Endothelial cell of umbilical vein (primary cell): ENCODE measurements around the gene IFNL3. TPM values are rescaled to one million over a fixed set of nuclear protein-coding genes. Genes with fewer than 3 reads are reported as not detected.
"Not testable (repeated sequence)": the region's sequence is repeated elsewhere in the genome, so short reads cannot be mapped to it uniquely, and the experiment has no call there.

Source experiments
- BruUV-seq: library from RNA; stranded (reverse); fragments of 400-500 nt; replicated peaks from 2 replicates; lab custom pipeline; 2021; lab: Mats Ljungman, UMichigan
- CTCF ChIA-PET: fragments of 300-600, 350-600 bp; sonication (Branson Sonifier 250); formaldehyde crosslinking; loops from one replicate; lab custom pipeline; 2021; ENCODE audit warnings: antibody characterized with exemption, inconsistent platforms; lab: Charles Lee
- POLR2A ChIA-PET: fragments of 300-600, 350-600 bp; sonication (Branson Sonifier 250); formaldehyde crosslinking; loops from one replicate; lab custom pipeline; 2021; ENCODE audit warnings: antibody characterized with exemption, inconsistent platforms; lab: Charles Lee
- DNase-seq: peaks from one replicate; pipeline ENCODE4 v3.0.0-alpha.2; 2011; ENCODE audit warnings: low read depth, low spot score
- FAIRE-seq: peaks from 2 replicates; lab custom pipeline; 2011; peaks lifted over from hg19 to GRCh38; lab: Jason Lieb, UNC
- H2AFZ ChIP-seq: 2 replicates; pipeline ENCODE4 v1.6.0; 2012; ENCODE audit warnings: low read depth, low read length, control low read depth, inconsistent platforms
- H3K27ac ChIP-seq: 2 replicates; pipeline ENCODE4 v1.5.1; 2011; ENCODE audit warnings: low read depth, mild to moderate bottlenecking, control low read depth, low read length, moderate library complexity; ENCODE audit not compliant: insufficient read depth
- H3K27me3 ChIP-seq, 2 experiments: 2 replicates each; pipeline versions ENCODE4 v1.6.0 to v1.6.1; 2011; ENCODE audit warnings: low read length in 2 of 2, mixed read lengths in 1 of 2; ENCODE audit not compliant: control insufficient read depth in 2 of 2, insufficient read depth in 2 of 2
- H3K36me3 ChIP-seq, 2 experiments: 2 replicates in 1 of 2; 3 replicates in 1 of 2; pipeline ENCODE4 v1.5.1; 2011; ENCODE audit warnings: low read length in 2 of 2, mild to moderate bottlenecking in 1 of 2, moderate library complexity in 1 of 2; ENCODE audit not compliant: control insufficient read depth in 2 of 2, insufficient read depth in 2 of 2; ENCODE audit errors: extremely low read depth in 1 of 2
- H3K4me1 ChIP-seq: 3 replicates; pipeline ENCODE4 v1.5.1; 2011; ENCODE audit warnings: mild to moderate bottlenecking, low read length; ENCODE audit not compliant: control insufficient read depth, insufficient read depth; ENCODE audit errors: extremely low read depth
- H3K4me2 ChIP-seq: 2 replicates; pipeline ENCODE4 v1.6.1; 2011; ENCODE audit warnings: low read length, control low read depth, mixed read lengths; ENCODE audit not compliant: insufficient read depth
- H3K4me3 ChIP-seq, 3 experiments: fragments of 200-600 bp in 1 of 3; sonication (generic), shearing (Covaris generic) in 1 of 3; replicated peaks in 1 of 3; 2 replicates each; pipeline ENCODE4 v1.5.1; 2011 to 2016; ENCODE audit warnings: control low read depth in 3 of 3, low read length in 3 of 3, mild to moderate bottlenecking in 2 of 3, inconsistent platforms in 1 of 3, low read depth in 1 of 3, moderate library complexity in 1 of 3; ENCODE audit not compliant: insufficient read depth in 1 of 3
- H3K79me2 ChIP-seq: 2 replicates; pipeline ENCODE4 v1.6.0; 2012; ENCODE audit warnings: low read length, inconsistent platforms; ENCODE audit not compliant: control insufficient read depth, insufficient read depth
- H3K9ac ChIP-seq: replicated peaks from 2 replicates; pipeline ENCODE3; 2011; ENCODE audit warnings: low read length, control low read depth; ENCODE audit not compliant: insufficient read depth; ENCODE audit errors: extremely low read depth
- H3K9me1 ChIP-seq: replicated peaks from 3 replicates; pipeline ENCODE4 v1.6.0; 2011; ENCODE audit warnings: mild to moderate bottlenecking, low read length; ENCODE audit not compliant: control insufficient read depth, insufficient read depth; ENCODE audit errors: extremely low read depth
- H3K9me3 ChIP-seq: replicated peaks from 2 replicates; pipeline ENCODE4 v1.5.1; 2012; ENCODE audit warnings: low read length, inconsistent platforms; ENCODE audit not compliant: control insufficient read depth, insufficient read depth
- H4K20me1 ChIP-seq: replicated peaks from 2 replicates; pipeline ENCODE3; 2011; ENCODE audit warnings: mild to moderate bottlenecking, low read length; ENCODE audit not compliant: control insufficient read depth, insufficient read depth; ENCODE audit errors: extremely low read depth
- CTCF ChIP-seq, 2 donors: IDR thresholded peaks; 1 replicate in 1 of 2; 2 replicates in 1 of 2; pipeline ENCODE4 v1.5.1; 2011; ENCODE audit warnings: low read length in 2 of 2, mild to moderate bottlenecking in 2 of 2, moderate library complexity in 2 of 2, control low read depth in 1 of 2, inconsistent platforms in 1 of 2, low read depth in 1 of 2; ENCODE audit not compliant: insufficient read depth in 1 of 2; ENCODE audit errors: extremely low read depth in 1 of 2
- EZH2 ChIP-seq: IDR thresholded peaks from 2 replicates; pipeline ENCODE4 v1.6.1; 2012; ENCODE audit warnings: borderline replicate concordance, low read depth, mild to moderate bottlenecking, moderate library complexity, low read length, inconsistent platforms; ENCODE audit not compliant: severe bottlenecking
- FOS ChIP-seq: IDR thresholded peaks from 2 replicates; pipeline ENCODE4 v1.6.1; 2011; ENCODE audit warnings: mild to moderate bottlenecking, low read length, moderate library complexity, borderline replicate concordance; ENCODE audit not compliant: insufficient read depth
- GATA2 ChIP-seq: IDR thresholded peaks from 2 replicates; pipeline ENCODE4 v1.7.0; 2011; ENCODE audit warnings: low read depth, mild to moderate bottlenecking, moderate library complexity, mixed read lengths, low read length; ENCODE audit not compliant: insufficient read length, insufficient read depth
- JUN ChIP-seq: IDR thresholded peaks from 2 replicates; pipeline ENCODE4 v1.6.1; 2011; ENCODE audit warnings: borderline replicate concordance, low read depth; ENCODE audit not compliant: insufficient read length, insufficient read depth
- MAX ChIP-seq: IDR thresholded peaks from 2 replicates; pipeline ENCODE4 v1.6.1; 2011; ENCODE audit not compliant: insufficient read depth, insufficient read length
- MYC ChIP-seq: IDR thresholded peaks from one replicate; pipeline ENCODE4 v1.6.1; 2011; ENCODE audit warnings: mild to moderate bottlenecking, low read depth, low read length
- POLR2A ChIP-seq: IDR thresholded peaks from 2 replicates; pipeline ENCODE4 v1.6.1; 2012; ENCODE audit warnings: low read depth, mild to moderate bottlenecking, control low read depth, low read length
- POLR2AphosphoS5 ChIP-seq: IDR thresholded peaks from 2 replicates; pipeline ENCODE4 v1.6.1; 2012; ENCODE audit warnings: low read depth, mild to moderate bottlenecking, control low read depth, low read length, moderate library complexity; ENCODE audit not compliant: insufficient read depth
- dilution Hi-C: fragments of 300-500 bp; cut with MboI; formaldehyde crosslinking; loops from one replicate; pipeline ENCODE4 v1.15.0; 2019; ENCODE audit warnings: low sequenced_read_pairs; ENCODE audit not compliant: extremely low pct_ligation_motif_present
- intact Hi-C: fragments of 100-400 bp; cut with micrococcal nuclease; formaldehyde crosslinking; loops from one replicate; pipeline ENCODE4 v1.10.0; 2022
- polyA plus RNA-seq, 4 experiments: library from polyadenylated mRNA; depleted of rRNA in 3 of 4; stranded (reverse) in 3 of 4; unstranded in 1 of 4; fragments of >200 nt; gene quantifications; 2 replicates each; pipeline versions ENCODE4 v1.2.1 to v1.2.3, GENCODE V29; 2011 to 2012; ENCODE audit warnings: missing spikeins in 1 of 4
- total RNA-seq: library from RNA; stranded (reverse); gene quantifications from 2 replicates; pipeline ENCODE4 v1.2.3, GENCODE V29; 2021

The IFNL3 gene
- total and polyA plus RNA-seq, 2 donors (not counting 3 experiments of a cell fraction or from before 2014, with no cell fraction given) = not detected

- DNase-seq, H2AFZ ChIP-seq, FAIRE-seq, H4K20me1 ChIP-seq, BruUV-seq, H3K9me1 ChIP-seq, CTCF ChIA-PET, H3K27ac ChIP-seq, H3K4me3 ChIP-seq, H3K9me3 ChIP-seq, H3K4me2 ChIP-seq, H3K79me2 ChIP-seq, H3K9ac ChIP-seq, intact Hi-C loops, POLR2A ChIA-PET, H3K36me3 ChIP-seq, H3K4me1 ChIP-seq, dilution Hi-C loops: not testable (repeated sequence)
- peaks cover 12 to 20% of the 10 kb centered on the region in 2 experiments for H3K27me3 ChIP-seq
Measured at GRCh38 chr19:39243741-39244140, 1.1 kb downstream of the IFNL3 start.

- Histone ChIP-seq H3K36me3 (no peaks in the 10 kb centered on the region), H3K27ac (no peak overlapping the region), H3K27me3 (no peaks in the 10 kb centered on the region), H3K4me3 (no peak overlapping the region), H3K79me2 (no peaks in the 10 kb centered on the region), H3K9me1 (no peaks in the 10 kb centered on the region), H3K9ac (no peak overlapping the region), H3K4me1 (no peaks in the 10 kb centered on the region), H3K4me2 (no peak overlapping the region), H4K20me1 (no peaks in the 10 kb centered on the region), H2AFZ (no peak overlapping the region), H3K9me3 (no peaks in the 10 kb centered on the region)
- CTCF ChIA-PET = interaction anchor here (1.0 kb wide), 1 partner anchor 21 kb away, joined by 3 read pairs; no protein-coding TSS in a partner anchor
- dilution Hi-C loops (no loop called here), intact Hi-C loops (no loop called here)
- no peak for TF ChIP-seq GATA2
- TF ChIP-seq EZH2 = no peak
- no peak for TF ChIP-seq CTCF (IDR thresholded peaks at IDR 0.05; ENCODE audit: extremely low read depth in 1 of 2, insufficient read depth in 1 of 2, low read depth in 1 of 2, low read length in 2 of 2)
- no peak for TF ChIP-seq POLR2A
- TF ChIP-seq MYC = no peak
- no peak for TF ChIP-seq POLR2AphosphoS5
- no peak for TF ChIP-seq FOS
- no peak for TF ChIP-seq MAX
- TF ChIP-seq JUN = no peak
- DNase-seq (no peak), FAIRE-seq (no peak)
- POLR2A ChIA-PET = no interaction called here
- BruUV-seq = no TSS peak
Measured at GRCh38 chr19:39240421-39240820, 4.4 kb downstream of the IFNL3 start.
